Breast epithelium (tissue), 4 donors: ENCODE measurements around the gene WDR11. TPM values are rescaled to one million over a fixed set of nuclear protein-coding genes. Genes with fewer than 3 reads are reported as not detected.

Source experiments
- DNase-seq, 2 donors: peaks; one replicate each; pipeline ENCODE4 v3.0.0-alpha.2; 2019; ENCODE audit warnings: low spot score in 2 of 2
- H3K27ac ChIP-seq, 2 donors: fragments of 200-600 bp; sonication (generic) in 1 of 2; one replicate each; pipeline ENCODE4 v1.5.1; 2016 to 2019; ENCODE audit warnings: mild to moderate bottlenecking in 1 of 2
- H3K27me3 ChIP-seq, 2 donors: fragments of 200-600 bp; sonication (generic) in 1 of 2; one replicate each; pipeline versions ENCODE4 v1.5.1 to v1.6.0; 2017 to 2019; ENCODE audit warnings: control low read depth in 1 of 2, mild to moderate bottlenecking in 1 of 2
- H3K36me3 ChIP-seq: fragments of 200-600 bp; one replicate; pipeline ENCODE4 v1.5.1; 2019
- H3K4me1 ChIP-seq, 2 donors: fragments of 200-600 bp; sonication (generic); one replicate each; pipeline ENCODE4 v1.5.1; 2016 to 2019; ENCODE audit warnings: control low read depth in 1 of 2
- H3K4me3 ChIP-seq, 3 donors: fragments of 200-600 bp; sonication (generic); 1 replicate in 2 of 3; 2 replicates in 1 of 3; pipeline ENCODE4 v1.5.1; 2016 to 2019; ENCODE audit warnings: mild to moderate bottlenecking in 3 of 3, moderate library complexity in 2 of 3
- H3K9me3 ChIP-seq, 2 donors: fragments of 200-600 bp; sonication (generic) in 1 of 2; one replicate each; pipeline ENCODE4 v1.5.1; 2016 to 2019; ENCODE audit warnings: control low read depth in 1 of 2
- CTCF ChIP-seq, 3 donors: fragments of 450-650 bp; IDR thresholded peaks; one replicate each; pipeline ENCODE4 v1.5.1; 2016 to 2017; ENCODE audit warnings: antibody characterized with exemption in 3 of 3, mild to moderate bottlenecking in 3 of 3, moderate library complexity in 3 of 3
- POLR2A ChIP-seq: fragments of 450-650 bp; IDR thresholded peaks from one replicate; pipeline ENCODE4 v1.6.1; 2016; ENCODE audit warnings: antibody characterized with exemption, mild to moderate bottlenecking, moderate library complexity
- POLR2AphosphoS5 ChIP-seq, 3 donors: sonication (generic); formaldehyde crosslinking; IDR thresholded peaks; one replicate each; pipeline ENCODE4 v1.6.1; 2017; ENCODE audit warnings: antibody characterized with exemption in 3 of 3
- intact Hi-C: fragments of 100-400 bp; cut with DNase I; formaldehyde crosslinking; loops from one replicate; pipeline ENCODE4 v1.15.1; 2023; ENCODE audit warnings: low total_unique reads
- total RNA-seq, 3 donors: library from RNA; depleted of rRNA; stranded (reverse); fragments of >200 nt; gene quantifications; one replicate each; pipeline ENCODE4 v1.1.0, GENCODE V29; 2016

The WDR11 gene
- total RNA-seq, 3 donors from 2014 or later = 58.7 to 74.8 (median 65.6) TPM

GRCh38 chr10:120806081-120806480, 45.1 kb upstream of the WDR11 start:
- no peaks in the 10 kb centered on the region for H3K36me3 ChIP-seq
- intact Hi-C loops = no loop called here
- TF ChIP-seq CTCF (IDR thresholded peaks at IDR 0.05) = no peak
- TF ChIP-seq POLR2AphosphoS5 (IDR thresholded peaks at IDR 0.05) = no peak
- TF ChIP-seq POLR2A = no peak
- DNase-seq = no peak
- H3K4me3 ChIP-seq = no peak overlapping the region
- no peaks in the 10 kb centered on the region for H3K4me1 ChIP-seq
- no peaks in the 10 kb centered on the region for H3K27me3 ChIP-seq
- H3K27ac ChIP-seq = no peak overlapping the region
- no peaks in the 10 kb centered on the region for H3K9me3 ChIP-seq

DNA sequence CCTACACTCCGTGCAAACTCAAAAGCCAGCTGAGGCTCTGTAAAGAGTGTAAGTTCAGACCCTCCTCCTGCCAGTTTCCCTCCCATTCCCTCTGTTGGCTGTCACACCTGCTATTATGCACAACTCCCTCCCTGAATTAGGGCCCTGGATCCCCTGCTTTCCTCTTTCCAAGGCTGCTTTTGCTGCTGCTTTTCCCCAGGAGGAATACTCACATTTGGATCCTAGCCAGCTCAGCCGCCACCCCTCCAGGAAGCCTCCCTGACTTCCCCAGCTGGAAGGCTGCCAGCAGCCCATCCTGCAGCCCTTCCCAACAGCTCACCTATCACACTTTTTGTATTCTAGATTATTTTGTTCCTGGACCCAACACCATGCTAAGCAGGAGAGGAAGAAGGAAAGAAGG, 40.9 kb upstream of the WDR11 start:
- intact Hi-C loops = no loop called here
- Histone ChIP-seq H3K36me3 (no peaks in the 10 kb centered on the region), H3K4me3 (no peak overlapping the region), H3K9me3 (no peaks in the 10 kb centered on the region), H3K4me1 (no peaks in the 10 kb centered on the region), H3K27me3 (no peaks in the 10 kb centered on the region), H3K27ac (no peak overlapping the region)
- DNase-seq = no peak
- TF ChIP-seq POLR2A (no peak), CTCF (IDR thresholded peaks at IDR 0.05) (no peak), POLR2AphosphoS5 (IDR thresholded peaks at IDR 0.05) (no peak)

GRCh38 chr10:120813085-120813484, 38.1 kb upstream of the WDR11 start:
- no peak for DNase-seq
- H3K4me3 ChIP-seq = no peak overlapping the region
- no peak overlapping the region for H3K27ac ChIP-seq
- H3K36me3 ChIP-seq = no peaks in the 10 kb centered on the region
- no peak for TF ChIP-seq POLR2A
- TF ChIP-seq CTCF (IDR thresholded peaks at IDR 0.05) = no peak
- no peak for TF ChIP-seq POLR2AphosphoS5 (IDR thresholded peaks at IDR 0.05)
- no peaks in the 10 kb centered on the region for H3K27me3 ChIP-seq
- intact Hi-C loops = no loop called here
- no peaks in the 10 kb centered on the region for H3K4me1 ChIP-seq
- no peaks in the 10 kb centered on the region for H3K9me3 ChIP-seq

GRCh38 chr10:120818301-120818700, 32.9 kb upstream of the WDR11 start:
- TF ChIP-seq POLR2A (no peak), POLR2AphosphoS5 (IDR thresholded peaks at IDR 0.05) (no peak), CTCF (IDR thresholded peaks at IDR 0.05) (no peak)
- no peak overlapping the region for H3K27ac ChIP-seq
- H3K4me1 ChIP-seq = no peaks in the 10 kb centered on the region
- no peaks in the 10 kb centered on the region for H3K9me3 ChIP-seq
- no peaks in the 10 kb centered on the region for H3K36me3 ChIP-seq
- DNase-seq = no peak
- intact Hi-C loops = no loop called here
- no peaks in the 10 kb centered on the region for H3K27me3 ChIP-seq
- no peak overlapping the region for H3K4me3 ChIP-seq

- TF ChIP-seq CTCF (IDR thresholded peaks at IDR 0.05) = no peak
- TF ChIP-seq POLR2AphosphoS5 (IDR thresholded peaks at IDR 0.05) = no peak
- TF ChIP-seq POLR2A = no peak
- no peak for DNase-seq
Measured at GRCh38 chr10:120819366-120819765, 31.8 kb upstream of the WDR11 start.

More at GRCh38 chr10:120819366-120819765, 31.8 kb upstream of the WDR11 start:
- no peaks in the 10 kb centered on the region for H3K36me3 ChIP-seq
- no peak overlapping the region for H3K27ac ChIP-seq
- H3K4me1 ChIP-seq = no peaks in the 10 kb centered on the region
- no peaks in the 10 kb centered on the region for H3K9me3 ChIP-seq
- no peak overlapping the region for H3K4me3 ChIP-seq
- intact Hi-C loops = no loop called here
- no peaks in the 10 kb centered on the region for H3K27me3 ChIP-seq
